GM13977 (cell line): ENCODE measurements around the gene ENPEP.

Experiments used
- DNase-seq: peaks from one replicate; pipeline ENCODE4 v3.0.0; 2012; ENCODE audit warnings: low spot score
- CTCF ChIP-seq: IDR thresholded peaks from 2 replicates; pipeline ENCODE4 v1.5.1; 2012; ENCODE audit warnings: mild to moderate bottlenecking, control low read depth; ENCODE audit not compliant: insufficient read depth; ENCODE audit errors: extremely low read depth, missing control alignments
- in situ Hi-C: fragments of 300-500 bp; cut with MboI; formaldehyde crosslinking; loops from one replicate; pipeline ENCODE4 v1.12.0; 2022; ENCODE audit warnings: low sequenced_read_pairs, low pct_unique_long_range_greater_than_20kb, mixed read lengths, inconsistent platforms; ENCODE audit not compliant: unreplicated experiment

ENPEP gene

DNA sequence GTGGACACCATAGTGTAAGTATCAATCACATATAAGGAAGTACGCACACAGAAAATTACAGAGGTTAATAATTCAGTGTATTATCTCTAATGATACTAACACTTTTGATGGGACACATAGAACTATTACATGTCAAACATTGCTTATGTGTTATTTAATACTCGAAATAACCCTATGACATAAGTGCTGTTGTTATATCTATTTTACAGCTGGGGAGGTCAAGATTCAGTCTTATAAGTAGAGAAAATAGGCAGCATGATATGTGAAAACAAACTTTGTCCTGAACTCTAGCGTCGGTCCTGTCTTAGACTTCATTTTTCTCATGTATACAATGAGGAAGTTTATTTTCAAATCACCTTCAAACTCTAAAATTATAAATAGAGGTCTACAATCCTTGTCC, 23.2 kb downstream of the ENPEP start:
- no peak for TF ChIP-seq CTCF
- in situ Hi-C loops, result no loop called here
- DNase-seq, result no peak

DNA sequence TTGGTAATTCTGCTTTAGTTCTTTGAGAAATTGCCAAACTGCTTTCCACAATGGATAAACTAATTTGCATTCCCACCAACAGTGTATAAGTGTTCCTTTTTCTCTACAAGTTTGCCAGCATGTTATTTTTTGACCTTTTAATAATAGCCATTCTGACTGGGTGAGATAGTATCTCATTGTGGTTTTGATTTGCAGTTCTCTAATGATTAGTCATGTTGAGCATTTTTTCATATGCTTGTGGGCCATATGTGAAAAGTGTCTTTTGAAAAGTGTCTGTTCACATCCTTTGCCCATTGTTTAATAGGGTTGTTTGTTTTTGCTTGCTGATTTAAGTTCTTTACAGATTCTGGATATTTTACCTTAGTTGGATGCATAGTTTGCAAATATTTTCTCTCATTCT, 25.9 kb downstream of the ENPEP start:
- in situ Hi-C loops, result loop anchor here (10.0 to 25.0 kb wide), 3 partner anchors 157 to 1065 kb away; partner anchors contain the start of gene SEC24B
- no peak for TF ChIP-seq CTCF
- no peak for DNase-seq

GRCh38 chr4:110503270-110504083, 27.5 kb downstream of the ENPEP start:
- TF ChIP-seq CTCF, result no peak
- in situ Hi-C loops, result loop anchor here (10.0 to 25.0 kb wide), 3 partner anchors 159 to 1066 kb away; partner anchors contain the start of gene SEC24B
- DNase-seq, result no peak

DNA sequence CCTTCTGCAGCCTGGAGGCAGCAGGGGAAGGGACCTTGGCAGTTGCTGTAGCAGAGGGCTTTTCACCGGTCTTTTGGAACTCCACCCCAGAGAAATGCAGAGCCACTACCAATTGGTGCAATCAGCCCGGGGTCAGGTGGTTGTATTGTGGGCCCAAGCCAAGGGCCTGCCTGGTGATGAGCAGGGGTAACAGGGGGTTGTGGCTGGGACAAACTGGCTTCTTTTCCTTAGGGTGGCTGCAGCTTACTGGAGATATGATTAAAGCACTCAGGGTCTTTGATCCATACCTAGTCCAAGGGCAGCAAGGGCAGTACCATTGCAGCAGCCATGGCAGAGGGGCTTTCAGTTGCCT, 28.1 kb downstream of the ENPEP start:
- DNase-seq, result no peak
- in situ Hi-C loops, result loop anchor here (10.0 to 25.0 kb wide), 3 partner anchors 159 to 1067 kb away; partner anchors contain the start of gene SEC24B
- no peak for TF ChIP-seq CTCF

- in situ Hi-C loops, result loop anchor here (10.0 to 25.0 kb wide), 3 partner anchors 161 to 1068 kb away; partner anchors contain the start of gene SEC24B
- no peak for TF ChIP-seq CTCF
- DNase-seq, result no peak
Measured at GRCh38 chr4:110505440-110505839, 29.5 kb downstream of the ENPEP start.

DNA sequence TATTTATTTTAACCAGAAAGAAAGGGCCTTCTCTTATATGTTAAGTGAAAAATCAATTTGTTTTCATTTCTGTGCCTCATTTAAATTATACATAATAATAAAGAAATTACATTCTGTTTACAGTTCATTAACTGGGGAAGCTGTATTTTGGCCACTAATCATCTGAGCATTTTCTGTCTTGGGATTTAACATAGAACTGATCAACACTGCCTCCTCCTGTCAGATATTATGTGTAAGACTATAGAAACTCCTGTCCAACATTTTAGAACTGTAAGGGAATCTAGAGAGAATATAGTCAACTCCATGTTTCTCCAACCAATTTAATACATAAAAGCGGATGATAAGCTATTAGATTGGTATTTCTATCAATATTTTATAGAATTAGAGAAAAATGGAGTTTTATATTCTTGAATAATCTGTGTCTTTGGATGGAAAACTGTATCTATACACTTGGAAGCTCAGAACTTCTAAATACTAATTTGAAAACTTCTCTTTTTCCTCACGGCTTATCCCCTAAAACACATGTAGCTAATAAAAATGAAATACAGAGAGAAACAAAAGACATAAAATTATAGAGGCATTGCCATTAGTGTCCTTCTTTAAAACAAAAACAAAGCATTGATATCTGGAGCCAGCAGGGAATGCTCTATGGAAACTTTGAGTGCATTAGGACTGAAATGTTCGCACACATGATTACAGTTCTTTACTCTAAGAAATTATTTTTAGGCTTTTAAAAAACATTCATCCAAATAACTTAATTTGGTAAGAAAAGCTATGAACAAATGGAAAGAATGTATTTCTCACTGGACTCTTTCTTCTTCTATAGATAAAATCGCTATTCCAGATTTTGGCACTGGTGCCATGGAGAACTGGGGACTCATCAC, 33.1 kb downstream of the ENPEP start:
- DNase-seq, result no peak
- peak; percentile 66 for TF ChIP-seq CTCF
- in situ Hi-C loops, result loop anchor here (10.0 to 25.0 kb wide), 3 partner anchors 164 to 1072 kb away; partner anchors contain the start of gene SEC24B
